ENCODE measurements around the gene TNNC1. TPM values are rescaled to one million over a fixed set of nuclear protein-coding genes. Genes with fewer than 3 reads are reported as not detected.

Gene TNNC1
- total RNA-seq, 1 experiment from 2014 or later = 5.6 TPM

- H2AK5ac ChIP-seq (ENCODE audit: insufficient read length, low read length) = no peak overlapping the region
- H4K8ac ChIP-seq (replicated peaks; ENCODE audit: insufficient read length, low read depth, low read length) = no peak overlapping the region
- H3K9ac ChIP-seq (ENCODE audit: extremely low read depth, insufficient read length, low read length) = no peak overlapping the region
- DNase-seq = no peak
- H2BK20ac ChIP-seq (ENCODE audit: low read depth, low read length, poor library complexity, severe bottlenecking) = no peak overlapping the region
- H3K4ac ChIP-seq (ENCODE audit: low read depth, low read length) = no peak overlapping the region
- H3K23ac ChIP-seq (ENCODE audit: insufficient read length, low read depth, low read length) = no peak overlapping the region
- H4K91ac ChIP-seq (ENCODE audit: insufficient read length, low read depth, low read length) = no peak overlapping the region
- H3K56ac ChIP-seq (ENCODE audit: insufficient read length, low read depth, low read length) = no peak overlapping the region
- H3K79me2 ChIP-seq (ENCODE audit: insufficient read depth, low read length) = no peaks in the 10 kb centered on the region
- no peak overlapping the region for H3K27ac ChIP-seq (ENCODE audit: insufficient read length, low read depth, low read length)
- no peak overlapping the region for H4K5ac ChIP-seq (ENCODE audit: insufficient read length, low read depth, low read length)
- no peaks in the 10 kb centered on the region for H3K9me3 ChIP-seq (ENCODE audit: control insufficient read depth, low read depth, low read length)
- H2BK15ac ChIP-seq (ENCODE audit: low read depth, low read length) = no peak overlapping the region
- H3K27me3 Mint-ChIP-seq (ENCODE audit: low read depth) = no peaks in the 10 kb centered on the region
- H3K4me2 ChIP-seq (ENCODE audit: insufficient read depth, insufficient read length, low read length) = no peak overlapping the region
- H2BK120ac ChIP-seq (ENCODE audit: low read depth, low read length, poor library complexity, severe bottlenecking) = no peak overlapping the region
- H3K79me1 ChIP-seq (ENCODE audit: insufficient read depth, low read depth, low read length, poor library complexity, severe bottlenecking) = no peaks in the 10 kb centered on the region
- H3K23me2 ChIP-seq (ENCODE audit: insufficient read length, low read depth, low read length, poor library complexity, severe bottlenecking) = no peaks in the 10 kb centered on the region
- H3T11ph ChIP-seq (ENCODE audit: low read length) = no peak overlapping the region
- no peak overlapping the region for H3K4me3 Mint-ChIP-seq
- H3K14ac ChIP-seq (ENCODE audit: insufficient read depth, low read length) = no peak overlapping the region
- peak overlapping the region in 1 of 3 experiments; percentile 49; a peak in 2 of 7 replicates for H3K27ac Mint-ChIP-seq
- H2BK5ac ChIP-seq (ENCODE audit: insufficient read length, low read length) = no peak overlapping the region
- H4K20me1 ChIP-seq (ENCODE audit: control insufficient read depth, insufficient read depth, insufficient read length) = no peaks in the 10 kb centered on the region
- no CpG with 5 or more reads among the region's 14 CpGs for WGBS (ENCODE audit: extremely low coverage, insufficient read length, low lambda C conversion rate)
- no peak for TF ChIP-seq CTCF (conservative IDR thresholded peaks at IDR 0.05)
- H3K4me1 Mint-ChIP-seq = no peaks in the 10 kb centered on the region; a peak in 2 of 4 replicates
- H2AFZ ChIP-seq (ENCODE audit: low read length) = no peak overlapping the region
- H3K4me1 ChIP-seq (ENCODE audit: insufficient read depth, low read length) = no peaks in the 10 kb centered on the region
- H3K27me3 ChIP-seq (ENCODE audit: insufficient read depth, low read length) = no peaks in the 10 kb centered on the region
- no peak overlapping the region for H2BK12ac ChIP-seq (ENCODE audit: insufficient read length, low read depth, low read length)
- peaks cover 41 to 92% (median 90%) of the 10 kb centered on the region in 3 experiments; a peak in 6 of 7 replicates for H3K36me3 Mint-ChIP-seq (ENCODE audit: insufficient read depth in 1 of 3, low read depth in 3 of 3)
- H3K18ac ChIP-seq (ENCODE audit: insufficient read length, low read depth, low read length) = no peak overlapping the region
- H3K9me3 Mint-ChIP-seq = no peaks in the 10 kb centered on the region
These were observed 29.2 kb upstream of the TNNC1 start for GRCh38 chr3:52483081-52483480.
